Panc1 (cell line): Measurements from ENCODE around the gene PBOV1.

Experiments
- POLR2AphosphoS5 ChIP-seq: IDR thresholded peaks from 2 replicates; pipeline ENCODE4 v1.6.1; 2012; ENCODE audit warnings: mild to moderate bottlenecking, low read depth, low read length, moderate library complexity
- SIN3A ChIP-seq: IDR thresholded peaks from 2 replicates; pipeline ENCODE4 v1.6.1; 2012; ENCODE audit warnings: low read depth, mild to moderate bottlenecking, low read length, moderate library complexity, borderline replicate concordance; ENCODE audit not compliant: insufficient read depth
- TCF7L2 ChIP-seq: IDR thresholded peaks from 2 replicates; pipeline ENCODE4 v1.6.1; 2011; ENCODE audit warnings: mild to moderate bottlenecking, low read depth, low read length, inconsistent platforms
- TF ChIP-seq, protein P1 (sequence below): fragments of 450-650 bp; IDR thresholded peaks from 2 replicates; pipeline ENCODE4 v1.5.1; 2017; ENCODE audit warnings: mild to moderate bottlenecking
- TF ChIP-seq, protein P2 (sequence below), 2 experiments: IDR thresholded peaks; 2 replicates each; pipeline ENCODE4 v1.6.1; 2011 to 2012; ENCODE audit warnings: low read depth in 2 of 2, control low read depth in 1 of 2, low read length in 1 of 2, mild to moderate bottlenecking in 1 of 2, moderate library complexity in 1 of 2; ENCODE audit not compliant: insufficient read depth in 1 of 2

DNA sequence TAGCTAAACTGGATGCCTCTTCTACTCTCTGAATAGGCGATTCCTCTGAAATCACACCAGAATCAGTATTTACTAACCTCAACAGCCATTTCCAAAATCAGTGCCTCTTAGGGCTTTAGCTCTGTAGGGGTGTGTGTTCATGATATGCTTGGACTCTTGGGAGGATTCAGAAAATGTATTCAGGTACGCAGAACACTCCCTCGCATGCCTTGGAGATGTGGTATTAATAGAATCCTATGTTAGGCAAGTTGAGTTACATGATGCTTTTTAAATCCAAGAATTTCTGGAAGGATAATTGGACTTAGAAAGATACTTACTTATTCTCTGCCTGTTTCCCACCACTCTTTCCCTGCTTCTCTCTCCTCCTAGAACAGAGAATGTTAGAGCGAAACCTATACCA, 31.8 kb upstream of the PBOV1 start:
- TF ChIP-seq, protein P1, sequence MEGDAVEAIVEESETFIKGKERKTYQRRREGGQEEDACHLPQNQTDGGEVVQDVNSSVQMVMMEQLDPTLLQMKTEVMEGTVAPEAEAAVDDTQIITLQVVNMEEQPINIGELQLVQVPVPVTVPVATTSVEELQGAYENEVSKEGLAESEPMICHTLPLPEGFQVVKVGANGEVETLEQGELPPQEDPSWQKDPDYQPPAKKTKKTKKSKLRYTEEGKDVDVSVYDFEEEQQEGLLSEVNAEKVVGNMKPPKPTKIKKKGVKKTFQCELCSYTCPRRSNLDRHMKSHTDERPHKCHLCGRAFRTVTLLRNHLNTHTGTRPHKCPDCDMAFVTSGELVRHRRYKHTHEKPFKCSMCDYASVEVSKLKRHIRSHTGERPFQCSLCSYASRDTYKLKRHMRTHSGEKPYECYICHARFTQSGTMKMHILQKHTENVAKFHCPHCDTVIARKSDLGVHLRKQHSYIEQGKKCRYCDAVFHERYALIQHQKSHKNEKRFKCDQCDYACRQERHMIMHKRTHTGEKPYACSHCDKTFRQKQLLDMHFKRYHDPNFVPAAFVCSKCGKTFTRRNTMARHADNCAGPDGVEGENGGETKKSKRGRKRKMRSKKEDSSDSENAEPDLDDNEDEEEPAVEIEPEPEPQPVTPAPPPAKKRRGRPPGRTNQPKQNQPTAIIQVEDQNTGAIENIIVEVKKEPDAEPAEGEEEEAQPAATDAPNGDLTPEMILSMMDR: no peak
- TF ChIP-seq POLR2AphosphoS5 (no peak), TCF7L2 (no peak), SIN3A (no peak)
- TF ChIP-seq, protein P2, sequence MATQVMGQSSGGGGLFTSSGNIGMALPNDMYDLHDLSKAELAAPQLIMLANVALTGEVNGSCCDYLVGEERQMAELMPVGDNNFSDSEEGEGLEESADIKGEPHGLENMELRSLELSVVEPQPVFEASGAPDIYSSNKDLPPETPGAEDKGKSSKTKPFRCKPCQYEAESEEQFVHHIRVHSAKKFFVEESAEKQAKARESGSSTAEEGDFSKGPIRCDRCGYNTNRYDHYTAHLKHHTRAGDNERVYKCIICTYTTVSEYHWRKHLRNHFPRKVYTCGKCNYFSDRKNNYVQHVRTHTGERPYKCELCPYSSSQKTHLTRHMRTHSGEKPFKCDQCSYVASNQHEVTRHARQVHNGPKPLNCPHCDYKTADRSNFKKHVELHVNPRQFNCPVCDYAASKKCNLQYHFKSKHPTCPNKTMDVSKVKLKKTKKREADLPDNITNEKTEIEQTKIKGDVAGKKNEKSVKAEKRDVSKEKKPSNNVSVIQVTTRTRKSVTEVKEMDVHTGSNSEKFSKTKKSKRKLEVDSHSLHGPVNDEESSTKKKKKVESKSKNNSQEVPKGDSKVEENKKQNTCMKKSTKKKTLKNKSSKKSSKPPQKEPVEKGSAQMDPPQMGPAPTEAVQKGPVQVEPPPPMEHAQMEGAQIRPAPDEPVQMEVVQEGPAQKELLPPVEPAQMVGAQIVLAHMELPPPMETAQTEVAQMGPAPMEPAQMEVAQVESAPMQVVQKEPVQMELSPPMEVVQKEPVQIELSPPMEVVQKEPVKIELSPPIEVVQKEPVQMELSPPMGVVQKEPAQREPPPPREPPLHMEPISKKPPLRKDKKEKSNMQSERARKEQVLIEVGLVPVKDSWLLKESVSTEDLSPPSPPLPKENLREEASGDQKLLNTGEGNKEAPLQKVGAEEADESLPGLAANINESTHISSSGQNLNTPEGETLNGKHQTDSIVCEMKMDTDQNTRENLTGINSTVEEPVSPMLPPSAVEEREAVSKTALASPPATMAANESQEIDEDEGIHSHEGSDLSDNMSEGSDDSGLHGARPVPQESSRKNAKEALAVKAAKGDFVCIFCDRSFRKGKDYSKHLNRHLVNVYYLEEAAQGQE (IDR thresholded peaks at IDR 0.05; ENCODE audit: insufficient read depth in 1 of 2, low read depth in 2 of 2, low read length in 1 of 2): no peak
